Effector CD4-positive, alpha-beta T cell (primary cell): ENCODE data around the gene HTR1B.

ENCODE experiments used
- DNase-seq: peaks from one replicate; pipeline ENCODE4 v3.0.0-alpha.2; 2020

Gene HTR1B

GRCh38 chr6:77455271-77455670 is 8.0 kb downstream of the HTR1B start:
- no peak for DNase-seq

GRCh38 chr6:77454386-77454785 is 8.9 kb downstream of the HTR1B start:
- DNase-seq = no peak

- no peak for DNase-seq
Observed at GRCh38 chr6:77451466-77451865, 11.8 kb downstream of the HTR1B start.

GRCh38 chr6:77450924-77451323 is 12.4 kb downstream of the HTR1B start:
- DNase-seq = no peak

GRCh38 chr6:77448546-77448945 is 14.7 kb downstream of the HTR1B start:
- no peak for DNase-seq

- no peak for DNase-seq
Observed at GRCh38 chr6:77447254-77447653, 16.0 kb downstream of the HTR1B start.

GRCh38 chr6:77446249-77446648 is 17.0 kb downstream of the HTR1B start:
- no peak for DNase-seq

- DNase-seq = no peak
Observed at GRCh38 chr6:77445214-77445613, 18.1 kb downstream of the HTR1B start.

GRCh38 chr6:77440206-77440976 is 22.9 kb downstream of the HTR1B start:
- no peak for DNase-seq

GRCh38 chr6:77433888-77434287 is 29.4 kb downstream of the HTR1B start:
- DNase-seq = no peak

- DNase-seq = no peak
Observed at GRCh38 chr6:77430504-77430903, 32.8 kb downstream of the HTR1B start.

GRCh38 chr6:77425671-77426070 is 37.6 kb downstream of the HTR1B start:
- no peak for DNase-seq

- DNase-seq = no peak
Observed at GRCh38 chr6:77425216-77425615, 38.1 kb downstream of the HTR1B start.

- DNase-seq = no peak
Observed at GRCh38 chr6:77424761-77425160, 38.5 kb downstream of the HTR1B start.

- DNase-seq = no peak
Observed at GRCh38 chr6:77416839-77417238, 46.5 kb downstream of the HTR1B start.

GRCh38 chr6:77415706-77416105 is 47.6 kb downstream of the HTR1B start:
- no peak for DNase-seq
